Activated CD4-positive, alpha-beta T cell treated with anti-CD3 and anti-CD28 coated beads, Interleukin-2, amount 50 U/mL, for 24 hours (primary cell): ENCODE results near the gene RASSF10.

ENCODE experiments used
- DNase-seq, 2 donors: peaks; one replicate each; pipeline ENCODE4 v3.0.0-alpha.2; 2020; ENCODE audit warnings: low read depth in 1 of 2, low spot score in 1 of 2

Gene RASSF10

GRCh38 chr11:13053255-13053917 lies 44.3 kb downstream of the RASSF10 start:
- no peak for DNase-seq

GRCh38 chr11:13054278-13054677 lies 45.2 kb downstream of the RASSF10 start:
- DNase-seq, result no peak

DNA sequence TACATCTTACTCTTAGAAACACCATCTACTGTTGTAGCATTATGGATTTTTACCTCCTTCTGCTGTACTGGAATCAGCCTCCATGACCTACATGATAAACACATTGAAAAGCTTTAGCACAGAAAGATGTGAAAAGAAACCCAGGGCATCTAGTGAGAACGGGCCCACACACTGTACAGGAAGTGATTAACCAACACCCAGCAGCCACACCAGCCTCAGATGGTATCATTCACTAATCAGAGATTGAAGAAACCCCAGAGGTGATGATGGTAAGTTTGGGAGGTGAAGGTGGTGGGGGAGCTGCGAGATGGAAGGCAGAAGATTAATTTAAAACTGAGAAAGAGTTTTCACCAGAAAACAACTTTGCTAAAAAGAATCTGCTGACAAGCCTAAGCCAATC lies 46.1 kb downstream of the RASSF10 start:
- DNase-seq, result no peak

GRCh38 chr11:13061294-13061990 lies 52.3 kb downstream of the RASSF10 start:
- no peak for DNase-seq
